Frontal cortex (tissue), 4 donors: ENCODE results near the gene DNAJA4. TPM values are rescaled to one million over a fixed set of nuclear protein-coding genes. Genes with fewer than 3 reads are reported as not detected.

Source experiments
- DNase-seq, 2 donors: peaks; one replicate each; pipeline ENCODE4 v3.0.0; 2012; ENCODE audit warnings: low spot score in 2 of 2
- FAIRE-seq: peaks from 2 replicates; lab custom pipeline; 2012; peaks lifted over from hg19 to GRCh38; lab: Jason Lieb, UNC
- total RNA-seq: library from RNA; depleted of rRNA; stranded (reverse); fragments of >200 nt; gene quantifications from one replicate; pipeline ENCODE4 v1.2.3, GENCODE V29; 2014
- donor health status: control.
- donor health status: control.
- donor health status: control.

The DNAJA4 gene
- total RNA-seq, 1 donor from 2014 or later: 29.8 TPM

DNA sequence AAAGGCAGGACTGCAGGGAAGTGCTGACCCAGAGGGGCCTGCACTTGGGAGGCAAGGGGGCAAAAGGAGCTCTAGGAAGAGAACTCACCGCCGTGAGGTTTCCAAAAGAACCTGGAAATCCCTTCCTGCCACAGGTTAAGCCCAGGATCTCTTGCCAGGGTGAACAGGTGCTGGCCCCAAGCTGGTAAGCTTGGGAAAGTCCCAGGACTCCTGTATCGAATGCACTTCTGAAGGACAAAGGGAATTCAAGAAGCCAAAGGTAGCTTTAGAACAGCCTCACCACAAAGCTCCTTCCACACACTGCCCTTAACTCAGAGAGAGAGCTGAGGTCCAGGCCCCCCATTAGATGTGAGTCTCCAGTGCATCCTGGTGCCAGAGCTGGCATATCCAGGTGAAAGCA lies 46.9 kb downstream of the DNAJA4 start:
- FAIRE-seq (no peak), DNase-seq (no peak)

DNA sequence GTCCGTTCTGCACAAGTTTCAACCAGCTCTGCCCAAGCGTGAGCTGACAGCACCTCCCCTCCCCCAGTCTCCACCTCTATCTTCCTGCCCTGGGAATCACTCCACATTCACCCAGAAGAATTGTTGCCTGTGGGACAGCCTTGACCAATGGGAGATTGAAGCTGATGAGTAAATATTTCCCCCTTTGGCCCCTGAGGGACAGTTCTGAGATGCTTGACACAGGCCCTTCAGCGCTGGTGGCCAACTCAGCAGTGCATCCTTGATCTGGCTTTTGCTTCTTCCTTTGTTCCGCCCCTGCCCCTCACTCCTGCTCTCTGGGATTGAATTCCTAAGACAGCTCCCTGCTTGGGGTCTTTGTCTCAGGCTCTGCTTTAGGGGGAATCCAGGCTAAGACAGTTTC lies 48.2 kb downstream of the DNAJA4 start:
- DNase-seq (no peak), FAIRE-seq (no peak)

DNA sequence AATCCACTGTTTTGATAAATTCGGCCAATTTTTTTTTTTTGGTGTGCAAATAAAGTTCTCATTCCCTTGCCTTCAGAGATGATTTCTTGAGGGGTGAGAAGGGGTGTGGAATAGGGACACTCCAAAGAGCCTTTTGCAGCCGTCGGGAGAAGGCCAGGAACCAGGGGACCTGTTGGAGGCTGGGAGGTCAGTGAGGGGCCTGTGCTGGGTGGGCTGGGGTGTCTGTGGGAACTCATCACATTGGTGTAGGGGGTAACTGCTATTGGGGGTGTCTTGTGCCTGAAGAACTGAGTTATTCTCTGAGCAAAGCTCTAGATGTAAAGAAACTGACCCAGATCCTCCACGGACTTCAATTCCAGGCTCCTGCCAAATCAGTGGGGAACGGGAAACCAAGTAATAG lies 48.6 kb downstream of the DNAJA4 start:
- no peak for DNase-seq
- no peak for FAIRE-seq

DNA sequence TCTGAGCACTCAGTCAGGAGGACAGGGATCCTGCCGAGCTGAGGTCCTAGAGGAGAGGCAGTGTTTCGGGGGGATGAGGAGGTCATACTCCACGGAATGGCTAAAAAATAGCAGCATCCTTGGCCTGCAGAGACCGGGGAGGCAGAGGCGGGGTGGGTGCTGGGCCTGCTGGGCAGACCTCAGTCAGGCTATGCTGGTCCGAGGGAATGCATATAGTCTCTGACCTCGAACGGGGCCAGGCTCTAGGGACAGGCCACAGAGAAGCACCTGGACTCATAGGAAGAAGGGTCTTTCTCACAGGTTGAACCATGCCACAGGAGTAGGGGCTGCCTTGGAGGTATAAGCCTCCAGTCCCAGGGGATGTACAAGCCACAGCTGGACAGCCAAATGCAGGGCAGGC lies 49.0 kb downstream of the DNAJA4 start:
- FAIRE-seq: no peak

DNA sequence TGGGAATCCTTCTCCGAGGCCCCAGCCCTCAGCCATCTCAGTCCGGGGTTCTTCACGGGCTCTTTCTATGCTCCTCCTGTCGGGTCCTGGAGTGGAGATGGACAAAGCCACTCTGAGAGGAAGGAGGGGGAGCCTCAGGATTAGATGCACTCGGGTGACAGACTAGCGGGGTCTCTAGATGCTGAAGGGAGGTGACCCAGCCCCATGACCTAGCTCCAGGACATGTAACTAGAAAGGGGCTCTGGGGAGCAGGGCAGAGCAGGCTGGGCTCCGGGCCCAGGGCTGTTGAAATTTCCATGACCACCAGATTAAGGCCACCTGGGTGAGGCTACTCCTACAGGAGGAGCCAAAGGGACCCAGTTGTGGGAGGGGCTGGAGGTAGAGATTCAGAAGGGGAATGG lies 49.8 kb downstream of the DNAJA4 start:
- no peak for FAIRE-seq

More for the DNA sequence above, 49.0 kb downstream of the DNAJA4 start:
- no peak for DNase-seq

DNA sequence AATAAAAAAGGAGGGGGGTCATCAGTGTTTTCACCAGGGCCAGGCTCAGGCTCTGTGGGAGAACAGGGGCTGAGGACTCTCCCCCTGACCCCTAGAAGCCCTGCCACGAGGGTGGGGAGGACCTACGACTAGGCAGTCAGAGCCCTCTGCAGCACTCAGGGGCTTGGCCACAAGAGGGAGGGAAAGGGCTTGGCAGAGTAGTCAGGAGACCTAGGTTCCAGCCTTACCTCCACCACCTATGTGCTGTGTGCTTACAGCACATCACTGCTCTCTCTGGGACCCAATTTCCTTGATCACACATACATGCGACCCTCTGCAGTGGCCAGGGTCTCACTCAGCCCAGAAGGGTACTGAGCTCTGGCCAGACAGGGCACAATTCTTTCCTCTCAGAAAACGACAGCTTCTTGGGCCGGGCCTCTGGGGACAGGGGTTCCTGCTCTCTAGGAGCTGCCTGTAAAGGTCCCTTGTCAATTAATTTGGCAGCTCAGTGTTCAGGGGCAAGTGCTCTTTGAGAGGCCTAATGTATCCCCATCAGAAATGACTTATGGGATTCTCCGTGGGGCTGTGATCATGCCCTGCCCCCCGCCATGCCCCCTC lies 51.4 kb downstream of the DNAJA4 start:
- no peak for DNase-seq
- no peak for FAIRE-seq

More for the DNA sequence above, 49.8 kb downstream of the DNAJA4 start:
- DNase-seq: no peak

DNA sequence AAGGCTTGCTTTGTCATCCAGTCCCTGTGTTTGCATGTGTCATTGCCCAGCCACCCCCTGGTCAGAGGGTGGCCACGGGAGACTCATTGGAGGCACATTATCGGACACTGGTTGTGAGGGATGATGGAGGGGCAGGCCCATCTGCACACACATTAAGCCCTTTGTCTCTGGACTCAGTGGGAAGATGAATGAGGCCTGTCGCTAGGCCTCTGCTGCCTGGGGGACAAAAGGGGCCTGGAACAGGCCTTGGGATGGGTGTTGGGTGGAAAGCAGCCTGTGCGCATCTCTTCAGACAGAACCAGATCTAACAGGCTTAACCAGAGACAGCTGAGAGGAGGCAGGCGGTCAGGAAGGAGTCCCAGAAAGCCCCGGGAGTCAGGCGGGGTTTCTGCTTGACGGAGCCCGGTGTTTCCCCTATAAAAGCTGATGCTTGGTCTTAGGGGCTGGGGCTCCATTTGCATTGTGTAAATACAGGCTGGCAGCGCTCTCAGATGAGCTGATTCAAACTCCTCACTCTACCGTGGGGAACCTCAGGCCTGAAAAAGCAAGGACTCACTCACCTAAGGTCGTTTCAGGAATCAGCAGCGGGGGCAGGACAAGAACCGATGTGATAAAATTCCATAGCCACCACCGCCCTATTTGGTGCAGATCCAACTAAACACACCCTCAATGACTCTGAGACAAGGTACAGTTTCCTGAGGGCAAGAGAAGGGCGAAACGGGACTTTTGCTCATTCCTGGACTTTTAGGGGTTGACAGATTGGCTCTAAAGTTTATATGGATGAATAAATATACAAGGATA lies 52.1 kb downstream of the DNAJA4 start:
- peak; percentile 56 to 69 for DNase-seq
- FAIRE-seq: no peak

DNA sequence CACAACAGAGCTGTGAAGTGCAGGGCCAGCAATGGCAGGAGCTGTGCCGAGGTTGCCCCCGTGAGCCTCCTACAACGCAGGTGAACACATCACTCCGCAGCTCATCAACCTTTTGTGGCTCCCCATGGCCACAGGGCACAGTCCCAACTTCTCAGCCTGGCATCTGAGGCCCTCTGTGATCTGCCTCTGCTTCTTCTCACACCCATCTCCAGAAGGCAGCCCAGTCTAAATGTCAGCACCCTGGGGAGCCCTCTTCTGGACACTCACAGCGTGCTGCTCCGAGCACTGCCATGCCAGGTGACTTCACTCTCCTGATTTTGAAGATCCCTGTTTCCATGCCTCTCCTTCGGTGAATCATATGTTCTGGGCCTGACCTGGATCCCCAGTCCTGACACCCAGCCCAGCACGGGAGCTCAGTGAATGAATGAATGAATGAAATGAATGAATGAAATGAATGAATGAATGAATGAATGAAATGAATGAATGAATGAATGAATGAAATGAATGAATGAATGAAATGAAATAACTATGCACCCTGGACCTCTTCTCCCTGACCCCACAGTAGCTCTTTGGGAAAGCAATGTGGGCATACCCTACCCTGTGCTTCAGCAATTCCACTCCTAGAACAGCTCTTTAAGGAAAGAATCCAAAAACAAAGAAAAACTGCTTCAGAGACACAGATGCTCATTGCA lies 52.9 kb downstream of the DNAJA4 start:
- DNase-seq (no peak), FAIRE-seq (no peak)

DNA sequence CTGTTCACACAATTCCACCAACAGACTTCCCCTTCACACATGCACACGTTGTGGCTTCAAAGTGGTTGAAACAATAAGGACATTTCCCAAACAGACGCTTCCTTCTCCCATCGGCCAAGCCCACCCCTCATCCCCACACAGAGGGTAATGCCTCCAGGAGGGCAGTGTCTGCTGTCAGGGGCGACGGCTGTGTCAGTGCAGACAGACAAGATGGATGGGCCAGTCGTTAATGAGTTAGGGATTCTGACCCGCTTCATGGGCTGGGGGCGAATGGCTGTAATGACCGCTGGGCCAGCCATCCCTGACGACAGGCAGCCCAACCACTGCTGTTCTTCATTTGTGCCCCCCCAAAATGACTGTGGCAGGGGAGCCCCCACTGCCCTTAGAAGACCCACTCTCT lies 55.2 kb downstream of the DNAJA4 start:
- DNase-seq: no peak
- FAIRE-seq: no peak

DNA sequence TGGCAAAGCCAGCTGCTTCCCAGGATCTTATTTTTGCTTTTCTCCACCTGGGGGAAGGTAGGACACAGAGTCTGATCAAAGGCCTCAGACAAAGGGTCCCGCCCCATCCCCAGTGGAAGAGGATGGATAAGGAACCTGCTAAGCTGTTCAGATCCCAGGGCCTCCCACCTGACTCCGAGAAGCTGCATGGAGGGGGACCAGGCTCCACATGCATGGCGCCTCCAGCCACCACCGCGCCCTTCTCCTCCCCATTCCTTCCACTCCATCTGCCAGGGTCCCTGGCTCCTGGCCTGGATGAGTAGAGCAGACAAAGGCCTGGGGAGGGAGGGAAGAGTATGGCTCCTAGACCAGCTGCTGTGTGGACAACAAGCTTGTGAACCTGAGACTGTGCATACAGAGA lies 55.8 kb downstream of the DNAJA4 start:
- FAIRE-seq (no peak), DNase-seq (no peak)

DNA sequence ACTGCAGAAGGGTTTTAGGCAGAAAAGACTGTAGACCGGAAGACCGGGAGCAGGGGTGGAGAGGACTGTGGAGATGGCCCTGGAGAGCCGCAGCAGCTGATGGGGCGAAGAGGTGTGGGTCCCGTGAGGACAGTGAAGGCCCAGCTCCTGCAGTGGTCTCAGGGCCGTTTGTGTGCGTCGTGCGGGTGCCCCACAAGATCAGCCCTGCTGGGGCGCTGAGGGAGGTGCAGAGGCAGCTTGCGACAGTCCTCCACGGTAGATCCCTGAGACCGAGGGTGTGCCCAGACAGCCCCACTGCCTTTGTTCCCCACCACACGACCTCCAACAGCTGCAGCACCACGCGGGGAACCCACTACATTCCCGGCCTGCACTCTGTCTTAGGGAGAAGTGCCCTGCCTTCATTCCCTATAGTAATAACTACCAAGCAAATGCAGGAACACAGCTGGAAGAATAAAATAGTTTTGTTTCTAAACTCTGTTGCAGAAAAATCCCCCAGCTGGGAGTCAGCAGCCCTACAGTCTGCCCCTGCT lies 56.7 kb downstream of the DNAJA4 start:
- DNase-seq: no peak
- no peak for FAIRE-seq

DNA sequence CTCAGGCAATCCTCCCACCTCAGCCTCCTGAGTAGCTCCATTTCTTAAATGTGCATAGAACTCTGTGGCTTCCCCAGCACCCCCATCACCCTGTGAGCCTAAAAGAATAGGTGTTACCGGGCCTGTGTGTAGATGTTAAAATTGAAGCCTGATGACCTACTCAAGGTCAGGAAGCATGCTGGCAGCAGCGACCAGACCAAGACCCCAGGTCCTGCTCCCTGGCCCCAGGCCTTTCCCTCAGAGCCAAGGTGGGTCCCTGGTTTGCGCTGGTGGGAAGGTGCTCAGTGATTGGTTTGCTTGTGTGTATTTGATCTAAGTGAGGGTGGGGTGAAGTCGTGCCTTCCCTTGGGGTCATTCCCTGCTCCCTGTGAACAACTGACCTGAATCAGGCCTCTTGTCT lies 57.4 kb downstream of the DNAJA4 start:
- no peak for FAIRE-seq

DNA sequence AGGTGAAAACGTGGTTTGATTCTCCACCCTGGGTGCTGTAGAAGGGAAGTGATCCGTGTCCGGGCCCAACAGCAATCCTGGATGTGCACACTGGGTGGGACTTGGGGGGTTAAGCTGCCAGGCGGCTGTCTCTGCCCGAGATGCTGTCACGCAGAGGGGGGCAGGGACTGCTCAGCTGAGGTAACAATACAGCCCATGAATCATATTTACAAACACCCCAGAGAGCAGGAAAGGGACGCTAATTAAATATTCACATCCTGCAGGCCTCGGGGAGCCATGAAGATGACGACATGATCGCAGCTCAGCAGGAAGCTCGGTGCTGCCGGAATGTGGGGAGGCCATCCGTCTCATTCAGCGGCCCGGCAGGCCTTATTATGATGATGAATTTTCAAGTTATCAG lies 57.9 kb downstream of the DNAJA4 start:
- DNase-seq (peak in 1 of 2 donors; percentile 37), FAIRE-seq (no peak)

More for the DNA sequence above, 57.4 kb downstream of the DNAJA4 start:
- DNase-seq: no peak

DNA sequence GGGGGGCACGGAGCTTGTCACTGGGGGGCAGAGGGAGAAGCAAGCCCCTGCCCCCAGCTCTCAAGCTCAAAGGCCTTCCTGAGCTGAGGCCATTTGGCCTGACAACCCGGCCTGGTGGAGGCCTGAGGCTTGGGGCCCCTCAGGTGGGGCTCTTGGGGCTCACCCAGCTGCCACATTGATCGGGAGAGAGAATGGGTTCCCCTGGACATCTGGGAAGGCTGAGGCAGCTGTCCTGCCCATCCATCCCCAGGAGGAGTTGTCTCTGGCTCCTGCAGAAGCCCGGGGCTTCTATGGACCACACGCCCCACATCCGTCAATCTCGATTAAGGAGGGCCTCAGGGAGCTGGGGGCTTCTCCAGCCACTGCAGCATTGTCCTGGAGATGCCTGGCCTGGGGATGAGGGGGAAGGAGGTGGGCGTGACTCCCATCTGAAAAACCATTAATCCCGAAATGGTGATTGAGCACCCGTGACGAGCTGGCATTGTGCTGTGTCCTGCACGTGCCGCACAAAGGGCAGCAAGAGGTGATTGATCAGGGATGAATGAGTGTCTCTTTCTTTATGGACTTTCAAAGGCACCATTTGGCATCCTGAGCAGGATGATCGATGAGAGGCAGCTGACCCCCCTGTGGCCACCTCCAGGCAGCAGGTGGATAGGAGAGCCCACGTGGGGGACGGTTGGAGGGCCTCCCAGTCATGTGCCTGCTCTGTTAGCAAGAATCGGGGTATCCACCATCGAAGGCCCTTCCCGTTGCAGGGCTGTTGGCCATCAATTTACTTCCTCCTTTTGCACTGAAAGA lies 58.6 kb downstream of the DNAJA4 start:
- FAIRE-seq (no peak), DNase-seq (no peak)

DNA sequence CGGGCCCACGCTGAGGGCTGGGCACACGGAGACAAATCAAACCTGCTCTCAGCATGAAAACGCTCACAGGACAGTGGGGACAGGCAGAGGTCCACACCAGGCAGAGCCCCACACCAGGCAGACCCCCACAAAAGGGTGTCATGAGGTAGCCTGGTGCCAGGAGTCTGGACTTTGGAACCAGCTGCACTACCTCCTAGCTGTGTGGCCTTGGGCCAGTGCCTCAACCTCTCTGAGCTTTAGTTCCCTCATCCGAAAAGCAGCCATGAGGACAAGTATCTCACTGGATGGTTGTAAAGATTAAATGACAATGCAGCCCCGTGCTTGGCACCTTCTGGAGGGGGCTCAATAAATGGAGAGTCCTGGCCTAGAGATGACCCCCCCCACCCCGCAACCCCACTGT lies 59.3 kb downstream of the DNAJA4 start:
- FAIRE-seq: no peak

DNA sequence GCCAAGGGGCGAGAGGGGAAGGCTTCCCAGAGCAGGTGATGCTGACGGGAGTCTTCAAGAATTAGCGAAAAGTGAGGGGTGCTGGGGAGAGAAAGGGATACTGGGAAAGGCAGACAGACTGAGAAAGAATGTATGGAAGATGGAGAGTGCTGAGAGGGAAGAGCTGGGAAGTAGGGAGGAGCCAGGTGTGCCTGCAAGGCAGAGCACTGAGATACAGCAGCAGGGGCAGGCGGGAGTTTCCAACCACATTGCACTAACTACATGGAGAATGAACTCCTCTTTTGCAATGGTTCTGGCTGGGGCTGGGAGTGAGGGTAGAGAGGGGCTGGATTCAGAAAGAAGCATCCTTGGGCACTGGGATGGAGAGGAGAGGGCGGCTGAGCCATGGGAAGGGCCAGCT lies 59.8 kb downstream of the DNAJA4 start:
- DNase-seq: no peak
- no peak for FAIRE-seq

More for the DNA sequence above, 59.3 kb downstream of the DNAJA4 start:
- DNase-seq: no peak

DNA sequence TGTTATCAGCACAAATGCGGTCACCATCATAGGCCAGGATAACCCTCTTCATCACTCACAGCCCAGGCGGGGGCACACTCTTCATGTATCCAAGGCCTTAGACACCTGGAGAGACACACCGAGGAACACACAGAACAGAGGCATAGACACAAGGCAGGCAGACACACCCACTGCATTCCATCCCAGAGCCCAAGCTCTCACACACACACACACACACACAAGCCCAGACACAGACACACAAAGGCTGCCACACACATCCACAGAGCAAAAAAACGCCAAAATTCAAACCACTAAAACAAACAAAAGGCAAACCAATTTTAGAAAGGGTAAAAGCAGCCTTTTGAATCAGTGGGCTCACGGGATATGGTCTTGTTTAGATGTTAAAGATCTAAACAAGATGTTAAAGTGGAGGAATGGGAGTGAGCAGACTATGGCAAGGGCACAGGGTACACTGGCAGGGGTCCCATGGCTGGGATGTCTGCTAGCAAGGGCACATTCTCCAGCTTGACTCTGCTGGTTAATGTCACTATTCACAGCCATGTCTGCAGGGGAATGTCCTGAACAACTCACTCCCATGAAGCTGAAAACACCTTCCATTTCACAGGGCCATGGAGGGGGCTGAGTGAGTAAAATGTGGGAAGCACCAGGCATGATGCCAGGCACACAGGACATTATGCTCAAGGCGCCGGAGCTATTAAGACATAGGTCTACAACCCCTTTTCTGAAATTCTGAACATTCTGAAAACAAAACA lies 60.9 kb downstream of the DNAJA4 start:
- no peak for DNase-seq

DNA sequence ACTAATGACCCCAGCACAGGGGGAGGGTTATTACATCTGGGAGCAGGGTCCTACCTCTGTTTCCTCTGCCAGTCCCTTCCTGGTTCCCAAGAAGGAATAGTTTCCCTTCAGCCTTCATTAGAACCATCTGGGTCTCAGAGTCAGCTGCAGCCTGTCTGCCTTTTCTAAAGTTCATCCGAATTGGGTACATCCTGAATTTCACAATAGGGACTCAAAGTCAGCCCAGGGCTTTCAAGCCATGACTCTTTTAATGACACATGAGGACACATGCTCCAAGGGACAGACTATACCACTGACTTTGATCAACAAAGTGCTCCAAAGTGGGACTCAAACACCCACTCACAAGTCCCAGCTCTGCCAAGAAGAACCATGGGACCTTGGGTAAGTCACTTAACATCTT lies 63.1 kb downstream of the DNAJA4 start:
- DNase-seq (no peak), FAIRE-seq (no peak)

More for the DNA sequence above, 60.9 kb downstream of the DNAJA4 start:
- FAIRE-seq: no peak

DNA sequence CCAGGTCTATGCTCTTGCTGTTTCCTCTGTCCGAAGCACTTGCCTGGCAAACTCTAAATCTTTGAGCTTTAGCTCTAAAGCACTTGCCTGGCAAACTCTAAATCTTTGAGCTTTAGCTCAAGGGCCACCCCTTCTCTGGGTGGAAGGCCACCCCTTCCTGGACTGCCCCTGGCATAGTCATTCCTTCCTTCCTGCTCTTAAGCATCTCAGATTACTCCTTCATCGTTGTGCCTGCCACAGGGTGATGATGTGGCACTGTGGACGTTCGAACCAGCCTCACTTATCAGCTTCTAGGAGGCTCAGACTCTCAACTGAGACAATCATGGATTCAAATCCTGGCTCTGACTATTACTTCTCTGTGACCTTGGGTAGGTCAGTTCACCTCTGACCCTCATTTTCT lies 65.3 kb downstream of the DNAJA4 start:
- FAIRE-seq (no peak), DNase-seq (no peak)
